HepG2 (cell line): Measurements from ENCODE around the gene SHROOM1. TPM values are rescaled to one million over a fixed set of nuclear protein-coding genes. Genes with fewer than 3 reads are reported as not detected.

Experiments
- CENPX ChIP-seq: sonication (generic); formaldehyde crosslinking; IDR thresholded peaks from 2 replicates; pipeline ENCODE4 v1.9.0; 2021; ENCODE audit warnings: mild to moderate bottlenecking, missing genetic modification reagents, moderate library complexity
- EZH2 ChIP-seq: conservative IDR thresholded peaks from 2 replicates; pipeline ENCODE4 v1.6.1; 2012; ENCODE audit warnings: mild to moderate bottlenecking, low read depth, low read length, moderate library complexity
- HDAC1 ChIP-seq: sonication (generic); formaldehyde crosslinking; IDR thresholded peaks from 2 replicates; pipeline ENCODE4 v1.5.1; 2020; ENCODE audit warnings: mild to moderate bottlenecking, missing genetic modification reagents
- HDAC2 ChIP-seq: sonication (generic); formaldehyde crosslinking; IDR thresholded peaks from 2 replicates; pipeline ENCODE4 v1.4.0; 2020; ENCODE audit warnings: missing genetic modification reagents
- ISL2 ChIP-seq: sonication (generic); formaldehyde crosslinking; IDR thresholded peaks from 2 replicates; pipeline ENCODE4 v1.5.0; 2020; ENCODE audit warnings: missing genetic modification reagents
- JUN ChIP-seq: sonication (generic); formaldehyde crosslinking; IDR thresholded peaks from 2 replicates; pipeline ENCODE4 v1.4.0; 2020; ENCODE audit warnings: mild to moderate bottlenecking, missing genetic modification reagents
- RFXANK ChIP-seq: IDR thresholded peaks from 2 replicates; pipeline ENCODE4 v1.6.1; 2016
- TBL1XR1 ChIP-seq: fragments of 150-350 bp; IDR thresholded peaks from 2 replicates; pipeline ENCODE4 v1.6.1; 2014; ENCODE audit warnings: borderline replicate concordance, low read length; ENCODE audit not compliant: partially characterized antibody
- ZNF335 ChIP-seq: sonication (generic); formaldehyde crosslinking; IDR thresholded peaks from 2 replicates; pipeline ENCODE4 v1.4.0; 2020; ENCODE audit warnings: missing genetic modification reagents
- ZNF451 ChIP-seq: sonication (generic); formaldehyde crosslinking; IDR thresholded peaks from 2 replicates; pipeline ENCODE4 v1.5.0; 2020; ENCODE audit warnings: mild to moderate bottlenecking, missing genetic modification reagents
- ZNF563 ChIP-seq: sonication (generic); formaldehyde crosslinking; IDR thresholded peaks from 2 replicates; pipeline ENCODE4 v1.8.0; 2022; ENCODE audit warnings: mild to moderate bottlenecking, moderate library complexity, missing genetic modification reagents
- ZNF782 ChIP-seq: sonication (generic); formaldehyde crosslinking; IDR thresholded peaks from 2 replicates; pipeline ENCODE4 v1.4.0; 2020; ENCODE audit warnings: missing genetic modification reagents, mild to moderate bottlenecking, borderline replicate concordance
- polyA plus RNA-seq, 8 experiments: library from polyadenylated mRNA; depleted of rRNA in 3 of 8; stranded (reverse) in 7 of 8; unstranded in 1 of 8; fragments of >200 nt; fragmentation: Illumina TruSeq in 4 of 8; extraction: Trizol in 4 of 8; gene quantifications; 2 replicates each; pipeline versions ENCODE4 v1.2.1 to v1.2.3, GENCODE V29; 2011 to 2016; ENCODE audit warnings: low read depth in 4 of 8, missing spikeins in 1 of 8, mixed read lengths in 1 of 8; ENCODE audit not compliant: insufficient read depth in 1 of 8
- total RNA-seq, 5 experiments: library from RNA; depleted of rRNA; stranded (reverse); fragments of >200 nt; fragmentation: Illumina TruSeq; extraction: Trizol; gene quantifications; 2 replicates each; pipeline ENCODE4 v1.2.3, GENCODE V29; 2016; ENCODE audit warnings: low read depth in 1 of 5
- TF ChIP-seq, protein P1 (sequence below): IDR thresholded peaks from 2 replicates; pipeline ENCODE4 v1.6.1; 2016; ENCODE audit warnings: low read depth, missing genetic modification reagents, missing compliant biosample characterization
- TF ChIP-seq, protein P2 (sequence below): sonication (generic); formaldehyde crosslinking; IDR thresholded peaks from 2 replicates; pipeline ENCODE4 v1.4.0; 2020; ENCODE audit warnings: missing genetic modification reagents
- TF ChIP-seq, protein P3 (sequence below), 2 experiments: sonication (generic) in 1 of 2; formaldehyde crosslinking in 1 of 2; IDR thresholded peaks; 2 replicates each; pipeline versions ENCODE4 v1.4.0 to v1.6.1; 2016 to 2020; ENCODE audit warnings: borderline replicate concordance in 1 of 2, low read depth in 1 of 2, mild to moderate bottlenecking in 1 of 2, missing genetic modification reagents in 1 of 2
- TF ChIP-seq, protein P4 (sequence below): sonication (generic); formaldehyde crosslinking; conservative IDR thresholded peaks from 2 replicates; pipeline ENCODE4 v1.4.0; 2020; ENCODE audit warnings: missing genetic modification reagents

SHROOM1 gene
- total and polyA plus RNA-seq, 2 of the 13 experiments (the other 11 are each of a cell fraction or from before 2014, with no cell fraction given) = 18.2 to 25.7 TPM

DNA sequence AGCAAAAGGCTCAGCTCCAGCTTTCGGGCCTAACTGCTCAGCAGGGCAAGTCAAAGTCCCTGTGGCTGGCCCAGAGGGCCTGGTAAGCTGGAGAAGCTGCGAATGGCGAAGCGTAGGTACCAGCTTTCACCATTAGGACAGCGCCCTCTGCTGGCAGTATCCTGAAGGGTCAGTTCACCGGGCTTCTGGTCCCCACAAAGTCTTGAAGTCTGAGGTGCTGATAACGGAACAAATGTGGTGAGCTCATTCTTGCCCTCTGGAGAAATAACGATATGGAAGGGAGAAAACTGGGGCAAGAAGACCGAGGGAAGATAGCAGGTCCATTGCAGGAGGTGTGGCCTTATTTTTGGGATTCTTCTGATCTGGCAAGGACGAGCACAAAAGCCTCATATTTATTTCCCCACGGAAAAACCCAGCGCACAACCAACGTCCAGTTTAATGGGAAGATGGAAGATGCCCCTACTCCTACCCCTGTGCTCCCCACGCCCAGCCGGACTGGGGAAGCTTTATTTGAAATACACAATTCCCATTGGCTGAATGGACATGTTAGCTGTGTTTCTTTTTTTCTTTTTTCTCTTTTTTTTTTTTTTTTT lies 10.2 kb downstream of the SHROOM1 start (continued):
- TF ChIP-seq, protein P1, sequence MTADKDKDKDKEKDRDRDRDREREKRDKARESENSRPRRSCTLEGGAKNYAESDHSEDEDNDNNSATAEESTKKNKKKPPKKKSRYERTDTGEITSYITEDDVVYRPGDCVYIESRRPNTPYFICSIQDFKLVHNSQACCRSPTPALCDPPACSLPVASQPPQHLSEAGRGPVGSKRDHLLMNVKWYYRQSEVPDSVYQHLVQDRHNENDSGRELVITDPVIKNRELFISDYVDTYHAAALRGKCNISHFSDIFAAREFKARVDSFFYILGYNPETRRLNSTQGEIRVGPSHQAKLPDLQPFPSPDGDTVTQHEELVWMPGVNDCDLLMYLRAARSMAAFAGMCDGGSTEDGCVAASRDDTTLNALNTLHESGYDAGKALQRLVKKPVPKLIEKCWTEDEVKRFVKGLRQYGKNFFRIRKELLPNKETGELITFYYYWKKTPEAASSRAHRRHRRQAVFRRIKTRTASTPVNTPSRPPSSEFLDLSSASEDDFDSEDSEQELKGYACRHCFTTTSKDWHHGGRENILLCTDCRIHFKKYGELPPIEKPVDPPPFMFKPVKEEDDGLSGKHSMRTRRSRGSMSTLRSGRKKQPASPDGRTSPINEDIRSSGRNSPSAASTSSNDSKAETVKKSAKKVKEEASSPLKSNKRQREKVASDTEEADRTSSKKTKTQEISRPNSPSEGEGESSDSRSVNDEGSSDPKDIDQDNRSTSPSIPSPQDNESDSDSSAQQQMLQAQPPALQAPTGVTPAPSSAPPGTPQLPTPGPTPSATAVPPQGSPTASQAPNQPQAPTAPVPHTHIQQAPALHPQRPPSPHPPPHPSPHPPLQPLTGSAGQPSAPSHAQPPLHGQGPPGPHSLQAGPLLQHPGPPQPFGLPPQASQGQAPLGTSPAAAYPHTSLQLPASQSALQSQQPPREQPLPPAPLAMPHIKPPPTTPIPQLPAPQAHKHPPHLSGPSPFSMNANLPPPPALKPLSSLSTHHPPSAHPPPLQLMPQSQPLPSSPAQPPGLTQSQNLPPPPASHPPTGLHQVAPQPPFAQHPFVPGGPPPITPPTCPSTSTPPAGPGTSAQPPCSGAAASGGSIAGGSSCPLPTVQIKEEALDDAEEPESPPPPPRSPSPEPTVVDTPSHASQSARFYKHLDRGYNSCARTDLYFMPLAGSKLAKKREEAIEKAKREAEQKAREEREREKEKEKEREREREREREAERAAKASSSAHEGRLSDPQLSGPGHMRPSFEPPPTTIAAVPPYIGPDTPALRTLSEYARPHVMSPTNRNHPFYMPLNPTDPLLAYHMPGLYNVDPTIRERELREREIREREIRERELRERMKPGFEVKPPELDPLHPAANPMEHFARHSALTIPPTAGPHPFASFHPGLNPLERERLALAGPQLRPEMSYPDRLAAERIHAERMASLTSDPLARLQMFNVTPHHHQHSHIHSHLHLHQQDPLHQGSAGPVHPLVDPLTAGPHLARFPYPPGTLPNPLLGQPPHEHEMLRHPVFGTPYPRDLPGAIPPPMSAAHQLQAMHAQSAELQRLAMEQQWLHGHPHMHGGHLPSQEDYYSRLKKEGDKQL (CRISPR knock-in tag) = no peak
- TF ChIP-seq EZH2 (no peak), HDAC2 (CRISPR knock-in tag) (peak; percentile 39; the same call in 1 of the 2 replicates), RFXANK (CRISPR knock-in tag) (no peak), ZNF335 (CRISPR knock-in tag) (0 out of 2 replicates have a peak, but pooled peaks have one; percentile 21), ISL2 (CRISPR knock-in tag) (no peak), TBL1XR1 (peak; percentile 13), ZNF563 (no peak), ZNF782 (CRISPR knock-in tag) (peak; percentile 38; the same call in 1 of the 2 replicates), HDAC1 (peak; percentile 52), ZNF451 (CRISPR knock-in tag) (no peak), JUN (no peak), CENPX (no peak)
- TF ChIP-seq, protein P2, sequence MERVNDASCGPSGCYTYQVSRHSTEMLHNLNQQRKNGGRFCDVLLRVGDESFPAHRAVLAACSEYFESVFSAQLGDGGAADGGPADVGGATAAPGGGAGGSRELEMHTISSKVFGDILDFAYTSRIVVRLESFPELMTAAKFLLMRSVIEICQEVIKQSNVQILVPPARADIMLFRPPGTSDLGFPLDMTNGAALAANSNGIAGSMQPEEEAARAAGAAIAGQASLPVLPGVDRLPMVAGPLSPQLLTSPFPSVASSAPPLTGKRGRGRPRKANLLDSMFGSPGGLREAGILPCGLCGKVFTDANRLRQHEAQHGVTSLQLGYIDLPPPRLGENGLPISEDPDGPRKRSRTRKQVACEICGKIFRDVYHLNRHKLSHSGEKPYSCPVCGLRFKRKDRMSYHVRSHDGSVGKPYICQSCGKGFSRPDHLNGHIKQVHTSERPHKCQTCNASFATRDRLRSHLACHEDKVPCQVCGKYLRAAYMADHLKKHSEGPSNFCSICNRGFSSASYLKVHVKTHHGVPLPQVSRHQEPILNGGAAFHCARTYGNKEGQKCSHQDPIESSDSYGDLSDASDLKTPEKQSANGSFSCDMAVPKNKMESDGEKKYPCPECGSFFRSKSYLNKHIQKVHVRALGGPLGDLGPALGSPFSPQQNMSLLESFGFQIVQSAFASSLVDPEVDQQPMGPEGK (CRISPR knock-in tag) = peak; percentile 25; the same call in 1 of the 2 replicates
- TF ChIP-seq, protein P3, sequence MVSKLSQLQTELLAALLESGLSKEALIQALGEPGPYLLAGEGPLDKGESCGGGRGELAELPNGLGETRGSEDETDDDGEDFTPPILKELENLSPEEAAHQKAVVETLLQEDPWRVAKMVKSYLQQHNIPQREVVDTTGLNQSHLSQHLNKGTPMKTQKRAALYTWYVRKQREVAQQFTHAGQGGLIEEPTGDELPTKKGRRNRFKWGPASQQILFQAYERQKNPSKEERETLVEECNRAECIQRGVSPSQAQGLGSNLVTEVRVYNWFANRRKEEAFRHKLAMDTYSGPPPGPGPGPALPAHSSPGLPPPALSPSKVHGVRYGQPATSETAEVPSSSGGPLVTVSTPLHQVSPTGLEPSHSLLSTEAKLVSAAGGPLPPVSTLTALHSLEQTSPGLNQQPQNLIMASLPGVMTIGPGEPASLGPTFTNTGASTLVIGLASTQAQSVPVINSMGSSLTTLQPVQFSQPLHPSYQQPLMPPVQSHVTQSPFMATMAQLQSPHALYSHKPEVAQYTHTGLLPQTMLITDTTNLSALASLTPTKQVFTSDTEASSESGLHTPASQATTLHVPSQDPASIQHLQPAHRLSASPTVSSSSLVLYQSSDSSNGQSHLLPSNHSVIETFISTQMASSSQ (IDR thresholded peaks at IDR 0.05; ENCODE audit: low read depth) = no peak
- TF ChIP-seq, protein P3 (CRISPR knock-in tag; IDR thresholded peaks at IDR 0.05; ENCODE audit: borderline replicate concordance) = no peak; the same call in 1 of the 2 replicates
- TF ChIP-seq, protein P4, sequence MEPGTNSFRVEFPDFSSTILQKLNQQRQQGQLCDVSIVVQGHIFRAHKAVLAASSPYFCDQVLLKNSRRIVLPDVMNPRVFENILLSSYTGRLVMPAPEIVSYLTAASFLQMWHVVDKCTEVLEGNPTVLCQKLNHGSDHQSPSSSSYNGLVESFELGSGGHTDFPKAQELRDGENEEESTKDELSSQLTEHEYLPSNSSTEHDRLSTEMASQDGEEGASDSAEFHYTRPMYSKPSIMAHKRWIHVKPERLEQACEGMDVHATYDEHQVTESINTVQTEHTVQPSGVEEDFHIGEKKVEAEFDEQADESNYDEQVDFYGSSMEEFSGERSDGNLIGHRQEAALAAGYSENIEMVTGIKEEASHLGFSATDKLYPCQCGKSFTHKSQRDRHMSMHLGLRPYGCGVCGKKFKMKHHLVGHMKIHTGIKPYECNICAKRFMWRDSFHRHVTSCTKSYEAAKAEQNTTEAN (CRISPR knock-in tag) = no peak
